BJ (cell line): Measurements from ENCODE around the gene ABCB1. TPM values are rescaled to one million over a fixed set of nuclear protein-coding genes. Genes with fewer than 3 reads are reported as not detected.

Experiments used
- CTCF ChIA-PET: fragments of 350-600 bp; formaldehyde crosslinking; extraction: SDS; loops from one replicate; lab custom pipeline; 2021; ENCODE audit warnings: antibody characterized with exemption, inconsistent platforms; lab: Yijun Ruan, JAX
- POLR2A ChIA-PET: fragments of 300-600 bp; sonication (Branson Sonifier 250); formaldehyde crosslinking; extraction: SDS; loops from one replicate; lab custom pipeline; 2021; ENCODE audit warnings: antibody characterized with exemption; lab: Charles Lee
- DNase-seq: peaks from one replicate; pipeline ENCODE4 v3.0.0-alpha.2; 2011; ENCODE audit warnings: low read depth
- H3K27me3 ChIP-seq: 2 replicates; pipeline ENCODE4 v1.6.0; 2011; ENCODE audit warnings: low read length; ENCODE audit not compliant: control insufficient read depth, insufficient read depth
- H3K36me3 ChIP-seq: 2 replicates; pipeline ENCODE4 v1.5.1; 2011; ENCODE audit warnings: low read length; ENCODE audit not compliant: control insufficient read depth, insufficient read depth
- H3K4me3 ChIP-seq: 2 replicates; pipeline ENCODE4 v1.5.1; 2011; ENCODE audit warnings: low read depth, mild to moderate bottlenecking, control low read depth, low read length
- CTCF ChIP-seq: IDR thresholded peaks from 2 replicates; pipeline ENCODE4 v1.5.1; 2011; ENCODE audit warnings: low read depth, mild to moderate bottlenecking, control low read depth, inconsistent platforms, low read length, moderate library complexity; ENCODE audit not compliant: insufficient read depth
- polyA plus RNA-seq: library from polyadenylated mRNA; depleted of rRNA; stranded (reverse); fragments of >200 nt; gene quantifications from 2 replicates; pipeline ENCODE4 v1.2.3, GENCODE V29; 2011

The ABCB1 gene
- polyA plus RNA-seq, 1 experiment, result 0.25 TPM

- no peaks in the 10 kb centered on the region for H3K27me3 ChIP-seq
- no peak for DNase-seq
- no peaks in the 10 kb centered on the region for H3K36me3 ChIP-seq
- no peak for TF ChIP-seq CTCF
- no peak overlapping the region for H3K4me3 ChIP-seq
- ChIA-PET POLR2A (no interaction called here), CTCF (interaction anchor here (1.0 kb wide), 1 partner anchor 58 kb away, joined by 3 read pairs; no protein-coding TSS in a partner anchor)
Observed at GRCh38 chr7:87497482-87497881, 103.2 kb downstream of the ABCB1 start.

GRCh38 chr7:87495366-87495765, 105.3 kb downstream of the ABCB1 start:
- Histone ChIP-seq H3K4me3 (no peak overlapping the region), H3K36me3 (no peaks in the 10 kb centered on the region), H3K27me3 (no peaks in the 10 kb centered on the region; the same call in 1 of the 2 replicates)
- CTCF ChIA-PET, result no interaction called here
- POLR2A ChIA-PET, result no interaction called here
- no peak for DNase-seq
- no peak for TF ChIP-seq CTCF

- ChIA-PET CTCF (interaction anchor here (0.7 kb wide), 1 partner anchor 13 kb away, joined by 3 read pairs; no protein-coding TSS in a partner anchor), POLR2A (no interaction called here)
- no peaks in the 10 kb centered on the region for H3K36me3 ChIP-seq
- TF ChIP-seq CTCF, result no peak
- DNase-seq, result no peak
- H3K27me3 ChIP-seq, result no peaks in the 10 kb centered on the region; the same call in 1 of the 2 replicates
- H3K4me3 ChIP-seq, result no peak overlapping the region
Observed at GRCh38 chr7:87494454-87494853, 106.2 kb downstream of the ABCB1 start.

GRCh38 chr7:87483131-87483530, 117.6 kb downstream of the ABCB1 start:
- POLR2A ChIA-PET, result no interaction called here
- TF ChIP-seq CTCF, result no peak

GRCh38 chr7:87482115-87482514, 118.6 kb downstream of the ABCB1 start:
- Histone ChIP-seq H3K4me3 (no peak overlapping the region), H3K36me3 (no peaks in the 10 kb centered on the region), H3K27me3 (no peaks in the 10 kb centered on the region; the same call in 1 of the 2 replicates)
- CTCF ChIA-PET, result no interaction called here
- POLR2A ChIA-PET, result no interaction called here
- TF ChIP-seq CTCF, result no peak
- no peak for DNase-seq

More at GRCh38 chr7:87483131-87483530, 117.6 kb downstream of the ABCB1 start:
- no peaks in the 10 kb centered on the region; the same call in 1 of the 2 replicates for H3K27me3 ChIP-seq
- DNase-seq, result no peak
- H3K36me3 ChIP-seq, result no peaks in the 10 kb centered on the region
- no peak overlapping the region for H3K4me3 ChIP-seq
- CTCF ChIA-PET, result no interaction called here
